ENCODE data around the gene ZNF329. TPM values are rescaled to one million over a fixed set of nuclear protein-coding genes. Genes with fewer than 3 reads are reported as not detected.

ZNF329 gene
- total RNA-seq, 2 donors from 2014 or later, result 3.9 to 5.9 TPM

DNA sequence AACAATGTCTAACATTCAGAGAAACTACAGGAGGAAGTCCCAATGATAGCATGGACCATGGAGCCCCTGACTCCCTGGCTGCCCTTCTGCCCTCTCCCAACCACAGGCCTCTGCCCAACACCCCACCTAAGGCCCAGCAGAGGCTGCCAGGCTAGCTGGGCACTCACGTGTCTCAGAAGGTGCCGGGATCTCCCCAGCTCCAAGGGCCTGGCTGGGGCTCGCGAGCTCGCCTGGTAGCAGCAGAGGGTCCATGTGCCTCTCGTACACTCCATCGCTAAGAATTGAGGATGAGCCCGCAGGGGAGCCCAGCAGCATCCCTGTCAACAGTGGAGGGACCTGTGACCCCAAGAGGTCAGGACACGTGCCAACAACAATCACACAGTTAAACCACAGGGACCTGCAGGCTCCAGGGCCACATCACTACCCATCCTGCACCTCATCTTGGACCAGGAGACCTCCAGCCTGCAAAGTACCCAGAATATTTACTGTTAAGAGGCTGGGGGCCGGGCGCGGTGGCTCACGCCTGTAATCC, 62.0 kb downstream of the ZNF329 start:
- TF ChIP-seq, protein P1, sequence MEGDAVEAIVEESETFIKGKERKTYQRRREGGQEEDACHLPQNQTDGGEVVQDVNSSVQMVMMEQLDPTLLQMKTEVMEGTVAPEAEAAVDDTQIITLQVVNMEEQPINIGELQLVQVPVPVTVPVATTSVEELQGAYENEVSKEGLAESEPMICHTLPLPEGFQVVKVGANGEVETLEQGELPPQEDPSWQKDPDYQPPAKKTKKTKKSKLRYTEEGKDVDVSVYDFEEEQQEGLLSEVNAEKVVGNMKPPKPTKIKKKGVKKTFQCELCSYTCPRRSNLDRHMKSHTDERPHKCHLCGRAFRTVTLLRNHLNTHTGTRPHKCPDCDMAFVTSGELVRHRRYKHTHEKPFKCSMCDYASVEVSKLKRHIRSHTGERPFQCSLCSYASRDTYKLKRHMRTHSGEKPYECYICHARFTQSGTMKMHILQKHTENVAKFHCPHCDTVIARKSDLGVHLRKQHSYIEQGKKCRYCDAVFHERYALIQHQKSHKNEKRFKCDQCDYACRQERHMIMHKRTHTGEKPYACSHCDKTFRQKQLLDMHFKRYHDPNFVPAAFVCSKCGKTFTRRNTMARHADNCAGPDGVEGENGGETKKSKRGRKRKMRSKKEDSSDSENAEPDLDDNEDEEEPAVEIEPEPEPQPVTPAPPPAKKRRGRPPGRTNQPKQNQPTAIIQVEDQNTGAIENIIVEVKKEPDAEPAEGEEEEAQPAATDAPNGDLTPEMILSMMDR (IDR thresholded peaks at IDR 0.05), result no peak
- Histone ChIP-seq H3K9ac (ENCODE audit: low read depth in 2 of 2, low read length in 2 of 2) (no peak overlapping the region), H3K4me1 (no peaks in the 10 kb centered on the region), H3K9me3 (no peaks in the 10 kb centered on the region), H3K4me3 (no peak overlapping the region), H3K27ac (no peak overlapping the region), H3K36me3 (no peaks in the 10 kb centered on the region), H3K27me3 (no peaks in the 10 kb centered on the region)
- no peak for DNase-seq
- intact Hi-C loops (cut with DNase I), result no loop called here

DNA sequence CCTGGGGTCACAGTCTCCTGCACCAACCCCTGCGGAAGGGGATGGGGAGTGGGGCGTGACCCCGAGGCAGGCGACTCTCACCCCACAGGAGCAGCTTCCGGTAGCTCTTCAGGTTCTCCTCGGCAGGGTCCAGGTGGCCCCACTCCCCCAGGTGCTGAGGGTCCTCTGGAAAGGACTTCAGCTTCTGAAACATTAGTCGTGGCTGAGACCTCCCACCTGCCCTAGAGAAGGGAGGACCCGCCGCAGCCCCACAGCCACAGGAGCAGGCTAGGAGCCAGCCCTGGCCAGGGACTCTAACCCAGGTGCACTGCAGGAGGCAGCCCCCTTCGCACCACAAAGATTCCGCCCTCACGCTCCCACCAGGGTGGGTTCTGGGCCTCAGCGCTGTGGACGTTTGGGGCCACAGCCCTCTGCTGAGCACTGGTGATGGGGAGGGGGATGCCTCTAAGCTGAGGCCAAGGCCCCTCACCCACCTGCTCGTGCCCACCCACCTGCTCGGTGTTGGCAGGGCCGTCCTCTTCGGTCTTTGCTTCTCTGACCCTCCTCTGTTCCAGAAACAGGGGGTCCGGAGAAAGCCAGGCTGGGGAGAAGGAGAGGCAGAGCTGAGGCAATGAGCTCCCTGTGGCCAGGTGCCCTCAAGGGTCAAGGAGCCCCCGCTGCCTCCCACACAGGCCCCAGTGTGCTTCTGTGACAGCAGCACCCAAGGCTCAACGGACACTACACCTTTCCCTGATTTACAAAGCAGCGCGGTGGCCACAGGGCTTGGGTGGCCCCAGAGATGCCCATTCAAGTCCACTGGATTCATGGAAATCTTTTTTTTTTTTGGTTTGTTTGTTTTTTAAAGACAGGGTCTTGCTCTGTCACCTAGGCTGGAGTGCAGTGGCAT, 63.5 kb downstream of the ZNF329 start:
- Histone ChIP-seq H3K9ac (ENCODE audit: low read depth in 2 of 2, low read length in 2 of 2) (no peak overlapping the region), H3K9me3 (no peaks in the 10 kb centered on the region), H3K4me1 (no peaks in the 10 kb centered on the region), H3K36me3 (no peaks in the 10 kb centered on the region), H3K27me3 (no peaks in the 10 kb centered on the region), H3K27ac (no peak overlapping the region), H3K4me3 (no peak overlapping the region)
- intact Hi-C loops (cut with DNase I), result no loop called here
- no peak for DNase-seq
- TF ChIP-seq, protein P1 (IDR thresholded peaks at IDR 0.05), result no peak

DNA sequence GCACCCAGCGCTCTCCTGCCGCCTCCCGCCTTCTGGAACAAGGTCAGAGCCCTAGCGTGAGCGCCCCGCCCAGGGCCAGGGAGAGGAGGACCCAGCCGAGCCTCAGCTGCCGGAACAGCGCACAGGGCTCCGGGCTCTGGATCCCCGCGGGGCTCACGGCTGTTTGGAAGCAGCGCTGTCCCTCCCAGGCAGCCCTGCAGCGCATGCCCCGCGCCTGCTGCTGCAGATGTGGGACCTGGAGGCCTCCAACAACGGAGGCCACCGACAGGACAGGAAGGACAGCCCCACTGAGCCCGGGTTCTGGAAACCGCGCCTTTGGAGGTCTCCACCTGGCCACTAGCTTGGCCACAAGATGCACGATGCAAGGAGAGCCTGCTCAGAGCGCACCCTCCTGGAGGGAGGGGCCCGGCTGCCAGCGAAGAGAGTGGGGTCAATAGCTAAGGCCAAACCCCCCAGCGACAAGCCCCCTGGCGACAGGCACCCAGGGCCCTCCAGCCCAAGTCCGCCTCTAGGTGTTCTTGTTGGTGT, 65.2 kb downstream of the ZNF329 start:
- TF ChIP-seq, protein P1 (IDR thresholded peaks at IDR 0.05), result no peak
- Histone ChIP-seq H3K9me3 (no peaks in the 10 kb centered on the region), H3K27ac (no peak overlapping the region), H3K4me3 (no peak overlapping the region), H3K36me3 (no peaks in the 10 kb centered on the region), H3K27me3 (no peaks in the 10 kb centered on the region), H3K9ac (ENCODE audit: low read depth in 2 of 2, low read length in 2 of 2) (no peak overlapping the region), H3K4me1 (no peaks in the 10 kb centered on the region)
- intact Hi-C loops (cut with DNase I), result no loop called here
- no peak for DNase-seq

GRCh38 chr19:58084596-58085347, 65.8 kb downstream of the ZNF329 start:
- H3K9me3 ChIP-seq, result no peaks in the 10 kb centered on the region
- intact Hi-C loops (cut with DNase I), result no loop called here
- H3K4me3 ChIP-seq, result no peak overlapping the region
- H3K36me3 ChIP-seq, result no peaks in the 10 kb centered on the region
- H3K4me1 ChIP-seq, result no peaks in the 10 kb centered on the region
- no peak for DNase-seq
- H3K9ac ChIP-seq (ENCODE audit: low read depth in 2 of 2, low read length in 2 of 2), result no peak overlapping the region
- no peak overlapping the region for H3K27ac ChIP-seq
- no peaks in the 10 kb centered on the region for H3K27me3 ChIP-seq
- TF ChIP-seq, protein P1 (IDR thresholded peaks at IDR 0.05), result no peak

GRCh38 chr19:58083021-58083420, 67.6 kb downstream of the ZNF329 start:
- no peak overlapping the region for H3K9ac ChIP-seq (ENCODE audit: low read depth in 2 of 2, low read length in 2 of 2)
- no peak for DNase-seq
- no peaks in the 10 kb centered on the region for H3K36me3 ChIP-seq
- TF ChIP-seq, protein P1 (IDR thresholded peaks at IDR 0.05), result no peak
- intact Hi-C loops (cut with DNase I), result no loop called here
- no peak overlapping the region for H3K27ac ChIP-seq
- no peaks in the 10 kb centered on the region for H3K27me3 ChIP-seq
- H3K4me3 ChIP-seq, result no peak overlapping the region
- no peaks in the 10 kb centered on the region for H3K4me1 ChIP-seq
- H3K9me3 ChIP-seq, result no peaks in the 10 kb centered on the region

Data from colonic mucosa (tissue), 4 donors.